CD4-positive, alpha-beta memory T cell (primary cell): ENCODE measurements around the gene RTN4. TPM values are rescaled to one million over a fixed set of nuclear protein-coding genes. Genes with fewer than 3 reads are reported as not detected.
A peak's percentile ranks its signal among the peaks of the same experiment; 100 is the strongest.

Experiments
- CTCF ChIA-PET: fragments of 350-600 bp; sonication (Branson Sonifier 250); formaldehyde crosslinking; loops from one replicate; lab custom pipeline; 2021; ENCODE audit warnings: inconsistent platforms; ENCODE audit not compliant: partially characterized antibody; lab: Charles Lee
- POLR2A ChIA-PET: fragments of 350-600 bp; sonication (Branson Sonifier 250); formaldehyde crosslinking; loops from one replicate; lab custom pipeline; 2021; ENCODE audit not compliant: partially characterized antibody; lab: Charles Lee
- DNase-seq, 5 donors: peaks; one replicate each; pipeline versions ENCODE4 v3.0.0 to v3.0.0-alpha.2; 2020 to 2022; ENCODE audit warnings: mixed read lengths in 1 of 5
- H3K27ac ChIP-seq: one replicate; pipeline ENCODE4 v1.7.0; 2013; ENCODE audit warnings: low read depth, low read length
- H3K27me3 ChIP-seq: 2 replicates; pipeline ENCODE4 v1.7.0; 2013; ENCODE audit warnings: mild to moderate bottlenecking, low read length, moderate library complexity; ENCODE audit not compliant: insufficient read depth
- H3K36me3 ChIP-seq: 2 replicates; pipeline ENCODE4 v1.7.0; 2013; ENCODE audit warnings: mild to moderate bottlenecking, low read length, moderate library complexity; ENCODE audit not compliant: insufficient read depth
- H3K4me1 ChIP-seq: 2 replicates; pipeline ENCODE4 v1.7.0; 2013; ENCODE audit warnings: mild to moderate bottlenecking, low read length, moderate library complexity; ENCODE audit not compliant: insufficient read depth
- H3K4me3 ChIP-seq, 2 donors: one replicate each; pipeline ENCODE4 v1.7.0; 2013; ENCODE audit warnings: low read length in 2 of 2, mild to moderate bottlenecking in 1 of 2
- H3K9me3 ChIP-seq, 2 donors: one replicate each; pipeline ENCODE4 v1.7.0; 2013; ENCODE audit warnings: low read length in 2 of 2, control low read depth in 1 of 2; ENCODE audit not compliant: control insufficient read depth in 1 of 2
- H3K27ac Mint-ChIP-seq, 7 donors: one replicate each; pipeline ENCODE4 v1.8.0; 2020 to 2021; ENCODE audit warnings: mixed read lengths in 7 of 7, mild to moderate bottlenecking in 6 of 7, inconsistent platforms in 3 of 7, moderate library complexity in 3 of 7
- H3K27me3 Mint-ChIP-seq, 2 donors: one replicate each; pipeline ENCODE4 v1.8.0; 2020 to 2021; ENCODE audit warnings: mixed read lengths in 2 of 2
- H3K36me3 Mint-ChIP-seq, 2 donors: one replicate each; pipeline ENCODE4 v1.8.0; 2020 to 2021; ENCODE audit warnings: mixed read lengths in 2 of 2, inconsistent platforms in 1 of 2, mild to moderate bottlenecking in 1 of 2
- H3K4me1 Mint-ChIP-seq, 4 donors: one replicate each; pipeline ENCODE4 v1.8.0; 2020 to 2021; ENCODE audit warnings: mixed read lengths in 4 of 4, mild to moderate bottlenecking in 1 of 4
- H3K4me3 Mint-ChIP-seq, 8 donors: one replicate each; pipeline ENCODE4 v1.8.0; 2020 to 2021; ENCODE audit warnings: mixed read lengths in 8 of 8, mild to moderate bottlenecking in 7 of 8, moderate library complexity in 6 of 8, inconsistent platforms in 3 of 8
- H3K9me3 Mint-ChIP-seq, 8 donors: one replicate each; pipeline ENCODE4 v1.8.0; 2020 to 2021; ENCODE audit warnings: mixed read lengths in 8 of 8, mild to moderate bottlenecking in 5 of 8, inconsistent platforms in 3 of 8, moderate library complexity in 1 of 8
- intact Hi-C: fragments of 100-400 bp; cut with micrococcal nuclease; formaldehyde crosslinking; loops from one replicate; pipeline ENCODE4 v1.15.1; 2023
- polyA plus RNA-seq, 2 donors: library from polyadenylated mRNA; unstranded; fragments of 300-500 nt; fragmentation: Illumina TruSeq; gene quantifications; one replicate each; pipeline ENCODE4 v1.2.3, GENCODE V29; 2021
- total RNA-seq, 2 experiments: library from RNA; stranded (reverse); gene quantifications; one replicate each; pipeline ENCODE4 v1.2.3, GENCODE V29; 2021

Gene RTN4
- total and polyA plus RNA-seq, 4 experiments from 2014 or later = 73.8 to 90.0 (median 85.2) TPM

GRCh38 chr2:54977149-54977548, 73.1 kb downstream of the RTN4 start:
- no peak for DNase-seq
- intact Hi-C loops = no loop called here
- no peak overlapping the region for H3K4me3 Mint-ChIP-seq
- Histone ChIP-seq H3K4me1 (peaks cover 21% of the 10 kb centered on the region), H3K27ac (no peak overlapping the region), H3K36me3 (peaks cover 3% of the 10 kb centered on the region), H3K9me3 (no peaks in the 10 kb centered on the region), H3K27me3 (no peaks in the 10 kb centered on the region), H3K4me3 (no peak overlapping the region)
- POLR2A ChIA-PET = interaction anchor here (1.1 to 2.0 kb wide), 3 partner anchors 9 to 15 kb away, joined by 3 to 8 read pairs (median 4); no protein-coding TSS in a partner anchor
- no peaks in the 10 kb centered on the region for H3K9me3 Mint-ChIP-seq
- H3K36me3 Mint-ChIP-seq = peaks cover 29 to 59% of the 10 kb centered on the region in 2 donors
- CTCF ChIA-PET = interaction anchor here (0.6 to 1.2 kb wide), 3 partner anchors 18 to 191 kb away, joined by 3 to 5 read pairs (median 3); no protein-coding TSS in a partner anchor
- peak overlapping the region in 6 of 7 donors; percentile 0 to 86 (median 34) for H3K27ac Mint-ChIP-seq
- no peaks in the 10 kb centered on the region for H3K27me3 Mint-ChIP-seq
- peaks cover 23 to 56% (median 39%) of the 10 kb centered on the region in 4 donors for H3K4me1 Mint-ChIP-seq

- no peaks in the 10 kb centered on the region for H3K27me3 Mint-ChIP-seq
- no peak for DNase-seq
- H3K4me3 ChIP-seq = no peak overlapping the region
- POLR2A ChIA-PET = interaction anchor here (1.3 to 2.0 kb wide), 2 partner anchors 10 kb away, joined by 3 to 8 read pairs; no protein-coding TSS in a partner anchor
- H3K27ac Mint-ChIP-seq = peak overlapping the region; percentile 0 to 87 (median 61)
- H3K4me1 ChIP-seq = peaks cover 16% of the 10 kb centered on the region
- no peak overlapping the region for H3K4me3 Mint-ChIP-seq
- peaks cover 34 to 63% of the 10 kb centered on the region in 2 donors for H3K36me3 Mint-ChIP-seq
- no peaks in the 10 kb centered on the region for H3K9me3 ChIP-seq
- peaks cover 20 to 50% (median 35%) of the 10 kb centered on the region in 4 donors for H3K4me1 Mint-ChIP-seq
- H3K27me3 ChIP-seq = no peaks in the 10 kb centered on the region
- peaks cover 3% of the 10 kb centered on the region for H3K36me3 ChIP-seq
- H3K27ac ChIP-seq = no peak overlapping the region
- CTCF ChIA-PET = interaction anchor here (1.2 kb wide), 1 partner anchor 193 kb away, joined by 4 read pairs; no protein-coding TSS in a partner anchor
- intact Hi-C loops = no loop called here
- H3K9me3 Mint-ChIP-seq = no peaks in the 10 kb centered on the region
These were observed 74.4 kb downstream of the RTN4 start for GRCh38 chr2:54975598-54976492.

- Histone ChIP-seq H3K4me3 (no peak overlapping the region), H3K27me3 (no peaks in the 10 kb centered on the region), H3K4me1 (peaks cover 16% of the 10 kb centered on the region), H3K27ac (no peak overlapping the region), H3K36me3 (peaks cover 3% of the 10 kb centered on the region), H3K9me3 (no peaks in the 10 kb centered on the region)
- POLR2A ChIA-PET = no interaction called here
- H3K9me3 Mint-ChIP-seq = no peaks in the 10 kb centered on the region
- no peak for DNase-seq
- no peak overlapping the region for H3K4me3 Mint-ChIP-seq
- H3K27me3 Mint-ChIP-seq = no peaks in the 10 kb centered on the region
- H3K4me1 Mint-ChIP-seq = peaks cover 16 to 43% (median 30%) of the 10 kb centered on the region in 4 donors
- H3K27ac Mint-ChIP-seq = peak overlapping the region in 2 of 7 donors; percentile 2 to 68
- peaks cover 33 to 63% of the 10 kb centered on the region in 2 donors for H3K36me3 Mint-ChIP-seq
- intact Hi-C loops = no loop called here
- CTCF ChIA-PET = interaction anchor here (1.2 kb wide), 1 partner anchor 194 kb away, joined by 4 read pairs; no protein-coding TSS in a partner anchor
These were observed 75.1 kb downstream of the RTN4 start for GRCh38 chr2:54975175-54975574.

- H3K27me3 ChIP-seq = no peaks in the 10 kb centered on the region
- ChIA-PET CTCF (interaction anchor here (1.3 kb wide), 1 partner anchor 40 kb away, joined by 4 read pairs; no protein-coding TSS in a partner anchor), POLR2A (interaction anchor here (0.6 kb wide), 1 partner anchor 127 kb away, joined by 3 read pairs; no protein-coding TSS in a partner anchor)
- H3K36me3 ChIP-seq = peaks cover 3% of the 10 kb centered on the region
- Mint-ChIP-seq H3K27me3 (no peaks in the 10 kb centered on the region), H3K36me3 (peaks cover 61 to 67% of the 10 kb centered on the region in 2 donors), H3K9me3 (peaks cover 0 to 10% (median 2%) of the 10 kb centered on the region in 8 donors), H3K27ac (peak overlapping the region in 1 of 7 donors; percentile 33), H3K4me1 (peaks cover 23 to 38% (median 28%) of the 10 kb centered on the region in 4 donors), H3K4me3 (no peak overlapping the region)
- no peak for DNase-seq
- peaks cover 21% of the 10 kb centered on the region for H3K4me1 ChIP-seq
- H3K4me3 ChIP-seq = no peak overlapping the region
- peaks cover 0 to 5% of the 10 kb centered on the region in 2 donors for H3K9me3 ChIP-seq
- no peak overlapping the region for H3K27ac ChIP-seq
- intact Hi-C loops = no loop called here
These were observed 80.3 kb downstream of the RTN4 start for GRCh38 chr2:54969940-54970338.

GRCh38 chr2:54969295-54969939, 80.8 kb downstream of the RTN4 start:
- Histone ChIP-seq H3K4me3 (no peak overlapping the region), H3K9me3 (peaks cover 0 to 5% of the 10 kb centered on the region in 2 donors), H3K27me3 (no peaks in the 10 kb centered on the region), H3K36me3 (peaks cover 3% of the 10 kb centered on the region), H3K27ac (no peak overlapping the region), H3K4me1 (peaks cover 26% of the 10 kb centered on the region)
- intact Hi-C loops = no loop called here
- DNase-seq = no peak
- peak overlapping the region in 4 of 7 donors; percentile 3 to 33 (median 22) for H3K27ac Mint-ChIP-seq
- peaks cover 57 to 64% of the 10 kb centered on the region in 2 donors for H3K36me3 Mint-ChIP-seq
- CTCF ChIA-PET = interaction anchor here (1.1 kb wide), 1 partner anchor 130 kb away, joined by 3 read pairs; no protein-coding TSS in a partner anchor
- peaks cover 0 to 10% (median 2%) of the 10 kb centered on the region in 8 donors for H3K9me3 Mint-ChIP-seq
- peaks cover 26 to 39% (median 29%) of the 10 kb centered on the region in 4 donors for H3K4me1 Mint-ChIP-seq
- no peaks in the 10 kb centered on the region for H3K27me3 Mint-ChIP-seq
- no peak overlapping the region for H3K4me3 Mint-ChIP-seq
- POLR2A ChIA-PET = no interaction called here

GRCh38 chr2:54968561-54969218, 81.6 kb downstream of the RTN4 start:
- no peak overlapping the region for H3K27ac ChIP-seq
- DNase-seq = no peak
- H3K27me3 ChIP-seq = no peaks in the 10 kb centered on the region
- peaks cover 33% of the 10 kb centered on the region for H3K4me1 ChIP-seq
- H3K36me3 ChIP-seq = peaks cover 3% of the 10 kb centered on the region
- Mint-ChIP-seq H3K36me3 (peaks cover 53 to 63% of the 10 kb centered on the region in 2 donors), H3K27me3 (no peaks in the 10 kb centered on the region), H3K4me3 (peak overlapping the region in 1 of 8 donors; percentile 43), H3K4me1 (peaks cover 29 to 46% (median 36%) of the 10 kb centered on the region in 4 donors), H3K9me3 (peaks cover 0 to 10% (median 2%) of the 10 kb centered on the region in 8 donors), H3K27ac (peak overlapping the region in 4 of 7 donors; percentile 17 to 79 (median 68))
- no peak overlapping the region for H3K4me3 ChIP-seq
- POLR2A ChIA-PET = no interaction called here
- CTCF ChIA-PET = interaction anchor here (1.1 kb wide), 1 partner anchor 130 kb away, joined by 3 read pairs; no protein-coding TSS in a partner anchor
- intact Hi-C loops = no loop called here
- peaks cover 0 to 5% of the 10 kb centered on the region in 2 donors for H3K9me3 ChIP-seq
